HG03521 (cell line): ENCODE results near the gene ANKMY2.

Experiments used
- ATAC-seq: cut with Tn5 transposase; IDR thresholded peaks from one replicate; pipeline ENCODE4 v1.9.1; 2021; ENCODE audit warnings: mild to moderate bottlenecking, moderate library complexity; ENCODE audit not compliant: unreplicated experiment

ANKMY2 gene

DNA sequence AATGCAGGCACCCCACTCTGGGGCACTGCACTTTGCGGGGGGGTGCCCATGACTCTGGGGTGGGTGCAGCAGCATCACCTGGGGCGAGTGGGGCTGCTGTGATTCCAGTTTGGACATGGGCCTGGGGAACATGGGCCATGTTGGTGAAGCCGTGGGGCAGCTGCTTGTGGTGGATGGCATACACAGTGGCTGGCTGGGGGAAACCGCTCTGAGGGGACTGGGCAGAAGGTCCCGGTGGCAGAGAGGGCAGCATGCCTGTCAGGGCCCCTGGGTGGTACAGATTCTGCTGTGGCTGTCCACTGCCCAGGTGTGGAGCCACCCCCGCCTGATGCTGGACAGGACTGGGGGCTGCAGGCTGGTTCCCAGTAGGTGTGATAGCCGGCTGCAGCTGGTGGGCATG, 61.7 kb downstream of the ANKMY2 start:
- no peak for ATAC-seq

DNA sequence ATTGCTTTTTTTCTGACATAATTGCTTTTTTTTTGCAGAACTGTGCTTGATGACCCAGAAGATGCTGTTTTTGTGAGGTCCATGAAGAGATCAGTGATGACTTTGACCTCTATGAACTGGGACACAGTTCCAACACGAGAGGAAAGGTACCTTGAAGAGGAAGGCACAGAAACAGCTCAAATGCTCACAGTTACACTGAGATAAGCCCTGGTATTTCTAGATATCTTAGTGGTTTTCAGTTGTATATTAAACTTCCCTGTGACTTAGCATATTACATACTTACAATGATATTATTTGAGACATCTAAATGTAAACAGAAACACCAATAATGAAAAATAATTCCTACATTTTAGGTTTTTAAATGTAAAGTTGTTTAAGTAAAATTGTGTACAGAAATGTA, 64.3 kb downstream of the ANKMY2 start:
- ATAC-seq, result no peak

DNA sequence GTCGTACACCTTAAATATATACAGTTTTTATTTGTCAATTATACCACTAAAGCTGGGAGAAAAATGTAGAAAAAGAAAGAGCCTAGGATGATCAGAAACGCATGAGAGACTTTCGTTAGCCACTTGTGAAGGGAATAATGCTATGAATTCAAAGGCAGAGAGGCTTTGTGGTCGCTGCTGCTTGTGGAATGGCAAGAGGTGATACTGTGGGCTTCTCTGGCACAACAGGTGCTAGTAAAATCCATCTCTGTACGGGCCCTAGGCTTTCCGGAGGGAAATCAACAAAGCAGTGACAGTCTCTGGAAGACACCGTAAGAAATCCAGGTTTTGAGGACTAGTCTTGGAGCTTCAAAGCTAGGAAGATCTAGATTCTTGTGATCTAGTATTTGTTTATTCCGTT, 66.3 kb downstream of the ANKMY2 start:
- no peak for ATAC-seq

DNA sequence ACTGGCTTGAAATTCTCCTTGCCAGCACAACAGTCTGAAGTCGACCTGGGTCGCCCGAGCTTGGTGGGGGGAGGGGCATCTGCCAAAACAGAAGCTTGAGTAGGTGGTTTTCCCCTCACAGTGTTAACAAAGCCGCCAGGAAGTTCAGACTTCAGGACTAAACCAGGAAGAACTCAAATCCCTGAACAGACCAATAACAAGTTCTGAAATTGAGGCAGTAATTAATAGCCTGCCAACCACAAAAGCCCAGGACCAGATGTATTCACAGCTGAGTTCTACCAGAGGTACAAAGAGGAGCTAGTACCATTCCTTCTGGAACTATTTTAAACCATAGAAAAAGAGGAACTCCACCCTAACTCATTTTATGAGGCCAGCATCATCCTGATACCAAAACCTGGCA, 73.6 kb downstream of the ANKMY2 start:
- no peak for ATAC-seq

DNA sequence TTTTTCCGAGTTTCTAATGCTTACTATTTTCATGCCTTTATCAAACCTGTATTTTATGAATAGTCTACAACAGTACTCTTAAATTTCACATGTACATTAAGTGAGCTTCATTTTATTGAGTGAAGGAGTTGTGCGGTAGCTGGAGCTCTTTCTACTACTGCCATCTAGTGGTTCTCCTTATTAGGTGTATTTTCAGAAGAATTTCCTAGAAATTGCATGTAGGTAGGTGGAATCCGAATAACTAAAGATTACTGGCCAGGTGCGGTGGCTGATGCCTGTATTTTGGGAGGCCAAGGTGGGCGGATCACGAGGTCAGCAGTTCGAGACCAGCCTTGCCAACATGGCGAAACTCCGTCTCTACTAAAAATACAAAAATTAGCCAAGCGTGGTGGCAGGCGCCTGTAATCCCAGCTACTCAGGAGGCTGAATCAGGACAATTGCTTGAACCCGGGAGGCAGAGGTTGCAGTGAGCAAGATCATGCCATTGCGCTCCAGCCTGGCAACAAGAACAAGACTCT, 80.6 kb downstream of the ANKMY2 start:
- ATAC-seq, result no peak

DNA sequence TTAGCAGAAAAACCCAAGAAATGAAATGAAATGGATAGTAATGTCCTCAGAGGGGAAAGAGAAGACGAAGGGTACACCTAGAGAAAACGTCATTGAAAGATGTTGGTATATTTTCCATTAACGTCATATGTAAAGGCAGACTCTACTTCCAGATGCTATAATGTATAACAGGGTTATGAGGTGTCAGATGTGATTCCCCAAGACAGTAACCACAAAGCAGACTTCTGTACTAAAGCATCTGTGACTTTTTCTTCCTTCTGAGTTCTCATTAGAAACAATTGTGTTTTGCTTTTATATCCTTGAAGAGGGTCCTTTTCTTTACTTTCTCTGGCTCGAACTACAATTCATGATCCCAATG, 81.6 kb downstream of the ANKMY2 start:
- ATAC-seq, result no peak

DNA sequence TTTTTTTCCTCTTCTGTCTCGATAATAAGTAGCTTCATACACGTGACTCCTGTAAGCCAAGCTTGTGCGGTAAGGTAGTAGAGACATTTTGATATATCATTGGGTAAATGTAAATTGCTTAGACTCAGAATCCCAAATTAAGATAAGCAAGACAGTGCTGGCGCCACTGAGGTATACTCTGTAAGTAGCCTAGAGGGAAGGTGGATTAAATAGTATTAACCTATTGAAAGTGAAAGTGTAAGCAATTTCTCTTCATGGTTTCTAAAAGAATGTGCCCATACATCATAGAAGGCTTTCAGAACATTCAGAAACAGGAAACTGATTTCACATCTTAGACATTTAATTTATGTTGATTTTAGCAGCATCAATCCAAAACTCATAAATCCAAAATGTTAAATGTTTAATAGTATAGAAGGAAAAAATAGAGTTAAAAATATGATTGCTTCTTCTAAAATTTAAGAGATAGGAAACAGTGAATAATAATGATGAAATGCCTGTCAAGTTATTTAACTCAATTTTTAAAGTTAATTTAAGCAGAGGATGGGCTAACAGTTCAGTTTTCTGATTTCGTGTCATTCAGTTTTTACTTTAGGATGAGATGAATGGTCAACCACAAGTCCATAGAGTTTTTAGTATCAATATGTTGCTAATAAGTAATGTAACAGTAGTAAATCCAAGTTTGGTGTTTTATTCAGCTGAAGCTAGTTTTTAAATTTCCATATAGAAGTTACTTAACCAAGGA, 82.1 kb downstream of the ANKMY2 start:
- peak; percentile 69 for ATAC-seq

DNA sequence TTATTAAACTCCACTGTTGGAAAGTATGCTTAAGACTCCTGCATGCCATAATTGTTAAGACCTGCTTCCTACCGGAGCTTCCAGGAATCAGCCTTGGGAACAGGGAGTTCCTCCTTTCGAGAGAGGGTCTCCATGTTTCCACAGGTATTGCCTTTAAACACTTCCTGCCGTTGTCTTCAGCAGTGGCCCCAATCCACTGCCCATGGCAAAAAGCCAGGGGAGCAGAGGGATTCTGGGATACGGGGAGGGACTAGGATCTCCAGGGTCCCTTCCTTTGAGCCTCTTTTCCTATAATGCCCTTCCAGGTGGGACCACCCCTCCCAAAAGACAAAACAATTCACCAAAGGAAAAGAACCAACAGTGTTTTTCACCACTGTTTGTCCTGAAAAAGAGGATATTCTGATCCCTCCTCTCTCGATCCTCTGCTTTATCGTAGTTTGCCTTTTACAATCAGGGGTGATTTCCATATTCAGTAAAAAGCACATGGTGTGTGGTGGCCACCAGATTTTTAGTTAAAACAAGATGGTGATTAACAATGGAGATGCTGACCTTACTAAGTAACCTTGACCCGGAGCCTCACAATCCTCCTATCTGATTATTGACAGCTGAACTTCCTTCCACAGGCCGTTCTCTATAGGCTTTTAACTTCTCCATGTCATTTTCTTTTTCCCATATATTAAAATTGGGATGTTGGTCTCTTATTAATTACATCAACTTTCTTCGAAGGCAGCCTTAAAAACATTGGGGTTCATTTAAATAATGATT, 82.9 kb downstream of the ANKMY2 start:
- no peak for ATAC-seq

DNA sequence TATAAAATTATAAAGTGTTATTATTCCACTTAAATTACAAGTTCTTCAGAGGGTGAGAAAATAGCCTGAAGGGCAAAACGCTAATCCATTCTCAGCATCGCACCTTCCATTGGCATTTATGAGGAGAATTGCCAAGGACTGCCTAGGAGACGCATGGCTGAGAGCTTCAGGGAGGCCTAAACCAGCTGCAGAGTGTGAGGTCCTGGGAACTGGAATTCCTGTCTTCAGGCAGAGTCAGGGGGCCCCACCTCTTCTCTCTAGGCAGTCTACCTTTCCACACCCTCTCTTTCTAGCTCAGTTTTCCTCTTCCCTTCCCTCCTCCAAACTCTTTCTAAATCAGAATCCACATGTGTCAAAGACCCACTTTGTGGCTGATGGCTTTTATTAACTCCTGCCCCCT, 83.6 kb downstream of the ANKMY2 start:
- ATAC-seq, result no peak

DNA sequence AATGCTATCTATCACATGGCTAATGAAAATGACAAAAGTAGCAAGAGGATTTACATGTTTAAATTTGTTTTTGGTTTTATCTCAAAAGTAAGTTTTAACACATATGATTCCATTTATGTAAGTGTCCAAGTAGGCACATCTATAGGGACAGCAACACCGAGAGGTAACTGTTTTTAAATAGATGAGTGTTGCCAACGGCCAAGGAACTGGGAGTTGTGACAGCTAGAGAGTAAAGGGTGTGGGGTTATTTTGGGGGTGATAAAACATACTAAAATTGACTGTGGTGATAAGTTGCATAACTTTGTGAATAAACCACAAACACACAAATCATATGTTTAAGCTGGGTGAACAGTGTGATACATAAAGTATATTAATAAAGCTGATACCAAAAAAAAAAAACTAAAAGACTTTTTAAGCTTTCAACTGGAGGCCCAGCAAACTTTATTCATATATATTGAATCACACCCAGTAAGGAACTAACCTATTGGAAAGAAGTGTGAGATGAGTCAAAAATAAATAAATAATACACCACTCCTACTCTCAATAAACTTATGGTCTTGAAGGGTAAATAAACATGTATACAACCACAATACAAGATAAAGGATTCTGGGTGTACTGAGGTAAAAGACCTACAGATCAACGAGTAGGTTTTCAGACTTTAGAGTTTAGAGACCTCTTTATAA, 85.9 kb downstream of the ANKMY2 start:
- no peak for ATAC-seq

DNA sequence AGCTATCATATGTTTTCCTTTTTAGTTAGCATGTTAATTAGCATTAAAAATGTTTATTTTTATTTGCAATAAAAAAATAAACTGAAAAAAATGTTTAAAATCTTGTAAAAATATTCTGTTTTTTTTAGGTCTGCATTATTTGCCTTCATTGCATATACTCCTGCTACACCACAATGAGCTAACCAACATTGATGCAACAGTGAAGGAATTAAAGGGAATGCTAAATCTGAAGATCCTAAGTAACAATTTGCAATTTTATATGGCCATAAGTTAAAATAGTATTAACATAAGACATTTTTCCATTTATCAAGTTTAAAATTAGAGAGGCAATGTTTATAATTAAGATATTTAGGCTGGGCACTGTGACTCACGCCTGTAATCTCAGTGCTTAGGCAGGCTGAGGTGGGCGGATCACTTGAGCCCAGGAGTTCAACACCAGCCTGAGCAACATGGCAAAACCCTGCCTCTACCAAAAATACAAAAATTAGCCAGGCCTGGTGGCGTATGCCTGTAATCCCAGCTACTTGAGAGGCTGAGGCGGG, 86.7 kb downstream of the ANKMY2 start:
- ATAC-seq, result no peak

DNA sequence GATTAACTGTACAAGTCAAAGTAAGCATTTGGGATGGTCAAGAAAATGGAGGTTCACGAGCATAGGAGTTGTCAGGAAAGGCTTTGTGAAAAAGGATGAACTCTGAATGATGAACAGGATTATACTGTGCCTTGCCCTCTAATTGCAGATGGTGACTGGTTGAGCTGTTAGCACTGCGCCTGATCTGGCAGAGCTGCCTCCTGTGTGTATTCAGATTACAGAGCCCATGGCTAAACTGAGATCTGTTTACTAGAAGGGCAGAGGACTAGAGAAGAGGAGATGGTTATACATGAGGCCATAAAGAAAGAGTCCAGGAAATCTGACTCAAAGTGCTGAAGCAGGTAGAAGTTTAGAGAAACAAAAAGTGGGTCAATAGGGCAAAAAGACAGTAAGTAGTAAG, 89.2 kb downstream of the ANKMY2 start:
- no peak for ATAC-seq

DNA sequence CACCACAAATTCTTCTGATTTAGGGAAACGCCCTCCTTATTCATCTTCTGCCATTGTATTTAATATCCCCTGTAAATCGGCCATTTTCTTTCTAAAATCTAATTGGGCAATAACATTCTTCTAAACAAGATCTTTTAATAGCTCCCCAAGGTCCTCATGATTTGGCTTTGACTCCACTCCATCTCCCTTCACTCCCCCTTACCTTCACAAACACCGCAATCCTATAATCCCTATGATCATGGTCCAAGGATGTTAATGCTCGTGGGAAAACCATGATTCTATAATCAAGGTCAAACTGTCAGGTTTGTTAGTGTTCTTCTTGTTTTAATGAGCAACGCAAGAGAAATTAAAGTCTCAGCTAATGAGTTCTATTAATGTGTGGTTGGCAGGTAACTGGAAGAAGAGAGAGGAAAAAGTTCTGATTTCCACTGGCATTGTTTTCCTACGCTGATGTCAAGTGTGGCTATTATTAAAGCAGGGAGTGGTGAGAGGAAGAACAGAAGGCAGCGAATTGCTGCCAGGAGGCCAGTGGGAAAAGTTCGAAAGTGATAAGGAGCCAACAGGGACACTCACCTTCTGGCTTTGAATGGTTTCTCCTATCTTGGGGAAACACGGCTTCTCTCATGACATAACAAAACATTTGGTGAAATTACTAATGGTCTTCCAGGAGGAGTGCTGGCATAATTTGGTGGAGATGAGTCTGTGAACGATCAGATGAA, 90.9 kb downstream of the ANKMY2 start:
- ATAC-seq, result no peak

DNA sequence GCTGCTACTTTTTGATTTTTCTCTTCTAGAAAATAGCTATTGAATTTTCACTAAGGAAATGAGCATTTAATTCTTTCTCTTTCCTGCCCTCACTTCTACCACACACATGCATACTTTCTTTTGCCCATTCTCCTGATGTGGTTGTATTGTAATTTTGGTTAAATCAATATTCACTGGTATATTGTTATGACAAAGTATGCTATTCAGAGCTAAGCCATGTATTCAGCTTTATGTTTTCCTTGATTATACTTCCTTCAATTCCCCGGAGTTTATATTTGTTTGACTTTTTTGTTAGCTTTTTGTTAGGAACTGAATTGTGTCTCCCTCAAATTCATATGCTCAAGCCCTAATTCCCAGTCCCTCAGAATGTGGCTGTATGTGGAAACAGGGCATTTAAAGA, 94.9 kb downstream of the ANKMY2 start:
- no peak for ATAC-seq
